ENCODE results near the gene SPEN. TPM values are rescaled to one million over a fixed set of nuclear protein-coding genes. Genes with fewer than 3 reads are reported as not detected.

The SPEN gene
- polyA plus RNA-seq, 1 donor (not counting 4 experiments of a cell fraction or from before 2014, with no cell fraction given) = 8.9 TPM

DNA sequence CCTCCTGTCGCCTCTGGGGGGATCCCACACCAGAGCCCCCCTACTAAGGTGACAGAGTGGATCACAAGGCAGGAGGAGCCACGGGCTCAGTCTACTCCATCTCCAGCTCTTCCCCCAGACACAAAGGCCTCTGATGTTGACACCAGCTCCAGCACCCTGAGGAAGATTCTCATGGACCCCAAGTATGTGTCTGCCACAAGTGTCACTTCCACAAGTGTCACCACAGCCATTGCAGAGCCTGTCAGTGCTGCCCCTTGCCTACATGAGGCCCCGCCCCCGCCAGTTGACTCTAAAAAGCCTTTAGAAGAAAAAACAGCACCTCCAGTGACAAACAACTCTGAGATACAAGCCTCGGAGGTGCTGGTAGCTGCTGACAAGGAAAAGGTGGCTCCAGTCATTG, 86.2 kb downstream of the SPEN start:
- DNase-seq (ENCODE audit: low read depth, low spot score) = no peak
- peaks cover 42 to 51% of the 10 kb centered on the region in 2 experiments for H3K36me3 ChIP-seq (ENCODE audit: control insufficient read depth in 2 of 2, extremely low read depth in 1 of 2, insufficient read depth in 2 of 2, low read length in 2 of 2)
- H3K9ac ChIP-seq (ENCODE audit: control insufficient read depth, extremely low read depth, insufficient read depth, low read length) = no peak overlapping the region
- no peaks in the 10 kb centered on the region for H3K27me3 ChIP-seq (ENCODE audit: control insufficient read depth, extremely low read depth, insufficient read depth, low read length)
- H3K9me3 ChIP-seq (ENCODE audit: control insufficient read depth, low read depth, low read length) = no peaks in the 10 kb centered on the region
- H3K4me3 ChIP-seq (ENCODE audit: control insufficient read depth in 2 of 3, extremely low read depth in 1 of 3, insufficient read depth in 2 of 3, low read depth in 1 of 3, low read length in 3 of 3) = no peak overlapping the region
- H3K79me2 ChIP-seq (ENCODE audit: control insufficient read depth, insufficient read depth, low read length) = peaks cover 9% of the 10 kb centered on the region
- H3K27ac ChIP-seq (ENCODE audit: control insufficient read depth, insufficient read depth, low read length) = no peak overlapping the region
- no peak overlapping the region for H2AFZ ChIP-seq (ENCODE audit: control insufficient read depth, low read length)
- no peak for TF ChIP-seq EZH2 (IDR thresholded peaks at IDR 0.05; ENCODE audit: low read length)
- TF ChIP-seq, protein P1, sequence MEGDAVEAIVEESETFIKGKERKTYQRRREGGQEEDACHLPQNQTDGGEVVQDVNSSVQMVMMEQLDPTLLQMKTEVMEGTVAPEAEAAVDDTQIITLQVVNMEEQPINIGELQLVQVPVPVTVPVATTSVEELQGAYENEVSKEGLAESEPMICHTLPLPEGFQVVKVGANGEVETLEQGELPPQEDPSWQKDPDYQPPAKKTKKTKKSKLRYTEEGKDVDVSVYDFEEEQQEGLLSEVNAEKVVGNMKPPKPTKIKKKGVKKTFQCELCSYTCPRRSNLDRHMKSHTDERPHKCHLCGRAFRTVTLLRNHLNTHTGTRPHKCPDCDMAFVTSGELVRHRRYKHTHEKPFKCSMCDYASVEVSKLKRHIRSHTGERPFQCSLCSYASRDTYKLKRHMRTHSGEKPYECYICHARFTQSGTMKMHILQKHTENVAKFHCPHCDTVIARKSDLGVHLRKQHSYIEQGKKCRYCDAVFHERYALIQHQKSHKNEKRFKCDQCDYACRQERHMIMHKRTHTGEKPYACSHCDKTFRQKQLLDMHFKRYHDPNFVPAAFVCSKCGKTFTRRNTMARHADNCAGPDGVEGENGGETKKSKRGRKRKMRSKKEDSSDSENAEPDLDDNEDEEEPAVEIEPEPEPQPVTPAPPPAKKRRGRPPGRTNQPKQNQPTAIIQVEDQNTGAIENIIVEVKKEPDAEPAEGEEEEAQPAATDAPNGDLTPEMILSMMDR (optimal IDR thresholded peaks at IDR 0.05 in 1 of 3, IDR thresholded peaks at IDR 0.05 in 1 of 3, conservative IDR thresholded peaks at IDR 0.05 in 1 of 3; ENCODE audit: extremely low read depth in 1 of 3, insufficient read depth in 2 of 3, low read length in 3 of 3) = no peak
- H4K20me1 ChIP-seq (ENCODE audit: control insufficient read depth, extremely low read depth, insufficient read depth, low read length) = no peaks in the 10 kb centered on the region
- no peaks in the 10 kb centered on the region for H3K4me1 ChIP-seq (ENCODE audit: control insufficient read depth, extremely low read depth, insufficient read depth, low read length)
- no peaks in the 10 kb centered on the region for H3K9me1 ChIP-seq (ENCODE audit: control insufficient read depth, extremely low read depth, insufficient read depth, low read length)
- no peak overlapping the region for H3K4me2 ChIP-seq (ENCODE audit: control insufficient read depth, extremely low read depth, insufficient read depth, low read depth, low read length)
- dilution Hi-C loops (cut with MboI; ENCODE audit: extremely low pct_ligation_motif_present, low sequenced_read_pairs) = no loop called here
- FAIRE-seq = no peak

DNA sequence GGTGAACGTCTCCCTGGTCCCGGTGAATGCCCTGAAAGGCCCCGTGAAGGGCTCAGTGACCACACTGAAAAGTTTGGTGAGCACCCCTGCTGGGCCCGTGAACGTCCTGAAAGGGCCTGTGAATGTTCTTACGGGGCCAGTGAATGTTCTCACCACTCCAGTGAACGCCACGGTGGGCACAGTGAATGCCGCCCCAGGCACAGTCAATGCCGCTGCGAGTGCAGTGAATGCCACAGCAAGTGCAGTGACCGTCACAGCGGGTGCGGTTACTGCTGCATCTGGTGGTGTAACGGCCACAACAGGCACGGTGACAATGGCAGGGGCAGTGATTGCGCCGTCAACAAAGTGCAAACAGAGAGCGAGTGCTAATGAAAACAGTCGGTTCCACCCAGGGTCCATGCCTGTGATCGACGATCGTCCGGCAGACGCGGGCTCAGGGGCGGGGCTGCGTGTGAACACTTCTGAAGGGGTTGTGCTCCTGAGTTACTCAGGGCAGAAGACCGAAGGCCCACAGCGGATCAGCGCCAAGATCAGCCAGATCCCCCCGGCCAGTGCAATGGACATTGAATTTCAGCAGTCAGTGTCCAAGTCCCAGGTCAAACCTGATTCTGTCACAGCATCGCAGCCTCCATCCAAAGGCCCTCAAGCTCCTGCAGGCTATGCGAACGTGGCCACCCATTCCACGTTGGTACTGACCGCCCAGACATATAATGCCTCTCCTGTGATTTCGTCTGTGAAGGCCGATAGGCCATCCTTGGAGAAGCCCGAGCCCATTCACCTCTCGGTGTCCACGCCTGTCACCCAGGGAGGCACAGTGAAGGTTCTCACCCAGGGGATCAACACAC, 86.9 kb downstream of the SPEN start:
- no peak for DNase-seq (ENCODE audit: low read depth, low spot score)
- Histone ChIP-seq H3K9me3 (ENCODE audit: control insufficient read depth, low read depth, low read length) (no peaks in the 10 kb centered on the region), H2AFZ (ENCODE audit: control insufficient read depth, low read length) (no peak overlapping the region), H3K36me3 (ENCODE audit: control insufficient read depth in 2 of 2, extremely low read depth in 1 of 2, insufficient read depth in 2 of 2, low read length in 2 of 2) (peaks cover 41 to 52% of the 10 kb centered on the region in 2 experiments), H3K27ac (ENCODE audit: control insufficient read depth, insufficient read depth, low read length) (no peak overlapping the region), H3K79me2 (ENCODE audit: control insufficient read depth, insufficient read depth, low read length) (peaks cover 9% of the 10 kb centered on the region), H3K9ac (ENCODE audit: control insufficient read depth, extremely low read depth, insufficient read depth, low read length) (no peak overlapping the region), H3K4me3 (ENCODE audit: control insufficient read depth in 2 of 3, extremely low read depth in 1 of 3, insufficient read depth in 2 of 3, low read depth in 1 of 3, low read length in 3 of 3) (no peak overlapping the region), H3K9me1 (ENCODE audit: control insufficient read depth, extremely low read depth, insufficient read depth, low read length) (no peaks in the 10 kb centered on the region), H3K4me1 (ENCODE audit: control insufficient read depth, extremely low read depth, insufficient read depth, low read length) (no peaks in the 10 kb centered on the region), H4K20me1 (ENCODE audit: control insufficient read depth, extremely low read depth, insufficient read depth, low read length) (no peaks in the 10 kb centered on the region), H3K27me3 (ENCODE audit: control insufficient read depth, extremely low read depth, insufficient read depth, low read length) (no peaks in the 10 kb centered on the region), H3K4me2 (ENCODE audit: control insufficient read depth, extremely low read depth, insufficient read depth, low read depth, low read length) (no peak overlapping the region)
- no peak for FAIRE-seq
- dilution Hi-C loops (cut with MboI; ENCODE audit: extremely low pct_ligation_motif_present, low sequenced_read_pairs) = no loop called here
- no peak for TF ChIP-seq EZH2 (IDR thresholded peaks at IDR 0.05; ENCODE audit: low read length)

Measured in keratinocyte (primary cell).